WTC11 (cell line): ENCODE data around the gene MAP9. TPM values are rescaled to one million over a fixed set of nuclear protein-coding genes. Genes with fewer than 3 reads are reported as not detected.

Experiments
- ATAC-seq: fragments of 200-7000 bp; cut with Tn5 transposase; 2 replicates; pipeline ENCODE4 v1.10.0; 2021; ENCODE audit warnings: mild to moderate bottlenecking, moderate library complexity
- CTCF ChIA-PET: fragments of 300-600 bp; sonication (Branson Sonifier 250); formaldehyde crosslinking; loops from one replicate; lab custom pipeline; 2021; ENCODE audit warnings: antibody characterized with exemption; lab: Charles Lee
- POLR2A ChIA-PET: fragments of 350-600 bp; sonication (Branson Sonifier 250); formaldehyde crosslinking; loops from one replicate; lab custom pipeline; 2021; ENCODE audit warnings: antibody characterized with exemption; lab: Charles Lee
- DNase-seq: peaks from one replicate; pipeline ENCODE4 v3.0.0; 2021; ENCODE audit warnings: low spot score
- H3K27ac Mint-ChIP-seq: 2 replicates; pipeline ENCODE4 v1.8.0; 2021; ENCODE audit warnings: mixed read lengths
- H3K27me3 Mint-ChIP-seq: 2 replicates; pipeline ENCODE4 v1.8.0; 2021; ENCODE audit warnings: low read depth, mild to moderate bottlenecking, moderate library complexity, mixed read lengths
- H3K36me3 Mint-ChIP-seq: 2 replicates; pipeline ENCODE4 v1.8.0; 2021; ENCODE audit warnings: mixed read lengths
- H3K4me1 Mint-ChIP-seq: 2 replicates; pipeline ENCODE4 v1.8.0; 2022; ENCODE audit warnings: mixed read lengths
- H3K4me3 Mint-ChIP-seq: 2 replicates; pipeline ENCODE4 v1.8.0; 2021; ENCODE audit warnings: mild to moderate bottlenecking, moderate library complexity, mixed read lengths
- H3K9me3 Mint-ChIP-seq: 2 replicates; pipeline ENCODE4 v1.8.0; 2021; ENCODE audit warnings: mixed read lengths
- AR ChIP-seq: fragments of 250-450 bp; sonication (Bioruptor Pico); IDR thresholded peaks from 2 replicates; pipeline ENCODE4 v1.9.0; 2021; ENCODE audit warnings: mild to moderate bottlenecking
- ARID4B ChIP-seq: sonication (generic); formaldehyde crosslinking; IDR thresholded peaks from 2 replicates; pipeline ENCODE4 v1.8.0; 2023; ENCODE audit warnings: missing genetic modification reagents, mild to moderate bottlenecking, borderline replicate concordance
- ATF1 ChIP-seq: sonication (generic); formaldehyde crosslinking; IDR thresholded peaks from 2 replicates; pipeline ENCODE4 v1.8.1; 2023; ENCODE audit warnings: mild to moderate bottlenecking, moderate library complexity, missing genetic modification reagents
- ATF6 ChIP-seq: sonication (generic); formaldehyde crosslinking; IDR thresholded peaks from 2 replicates; pipeline ENCODE4 v1.8.1; 2023; ENCODE audit warnings: mild to moderate bottlenecking, missing genetic modification reagents
- CDX4 ChIP-seq: fragments of 250-450 bp; sonication (Bioruptor Pico); IDR thresholded peaks from 2 replicates; pipeline ENCODE4 v1.9.0; 2021; ENCODE audit warnings: moderate library complexity, mild to moderate bottlenecking, inconsistent platforms, borderline replicate concordance
- JUN ChIP-seq: sonication (generic); formaldehyde crosslinking; IDR thresholded peaks from 2 replicates; pipeline ENCODE4 v1.8.0; 2023; ENCODE audit warnings: mild to moderate bottlenecking, missing genetic modification reagents
- MLX ChIP-seq: sonication (generic); formaldehyde crosslinking; IDR thresholded peaks from 2 replicates; pipeline ENCODE4 v1.8.1; 2023; ENCODE audit warnings: mild to moderate bottlenecking, missing genetic modification reagents, moderate library complexity
- PREB ChIP-seq: sonication (generic); formaldehyde crosslinking; IDR thresholded peaks from 2 replicates; pipeline ENCODE4 v1.8.1; 2022; ENCODE audit warnings: mild to moderate bottlenecking, missing genetic modification reagents, moderate library complexity, borderline replicate concordance
- SP1 ChIP-seq: sonication (generic); formaldehyde crosslinking; conservative IDR thresholded peaks from 2 replicates; pipeline ENCODE4 v1.8.1; 2022; ENCODE audit warnings: missing genetic modification reagents
- TEAD1 ChIP-seq: sonication (generic); formaldehyde crosslinking; IDR thresholded peaks from 2 replicates; pipeline ENCODE4 v1.8.0; 2022; ENCODE audit warnings: mild to moderate bottlenecking, missing genetic modification reagents
- USF2 ChIP-seq: sonication (generic); formaldehyde crosslinking; IDR thresholded peaks from 2 replicates; pipeline ENCODE4 v1.8.1; 2023; ENCODE audit warnings: mild to moderate bottlenecking, missing genetic modification reagents, moderate library complexity
- ZMAT4 ChIP-seq: fragments of 250-450 bp; sonication (Bioruptor Pico); IDR thresholded peaks from 2 replicates; pipeline ENCODE4 v1.9.0; 2021; ENCODE audit warnings: mild to moderate bottlenecking
- ZNF121 ChIP-seq: sonication (generic); formaldehyde crosslinking; IDR thresholded peaks from 2 replicates; pipeline ENCODE4 v1.8.0; 2023; ENCODE audit warnings: missing genetic modification reagents
- ZNF138 ChIP-seq: sonication (generic); formaldehyde crosslinking; conservative IDR thresholded peaks from 2 replicates; pipeline ENCODE4 v1.8.1; 2022; ENCODE audit warnings: mild to moderate bottlenecking, moderate library complexity, missing genetic modification reagents
- total RNA-seq: library from RNA; stranded (reverse); gene quantifications from 3 replicates; pipeline ENCODE4 v1.2.3, GENCODE V29; 2021

The MAP9 gene
- total RNA-seq, 1 experiment from 2014 or later = 19.0 TPM

GRCh38 chr4:155411546-155411945 is 34.8 kb upstream of the MAP9 start (continued):
- no peak for TF ChIP-seq ARID4B (CRISPR knock-in tag)
- no peak for TF ChIP-seq CDX4 (CRISPR knock-in tag)
- TF ChIP-seq AR (CRISPR knock-in tag) = no peak
- no peak for TF ChIP-seq PREB (CRISPR knock-in tag)
- TF ChIP-seq ATF6 = no peak
- TF ChIP-seq TEAD1 (CRISPR knock-in tag) = no peak
- TF ChIP-seq ZNF138 (CRISPR knock-in tag) = no peak
- TF ChIP-seq ZNF121 (CRISPR knock-in tag) = no peak
- TF ChIP-seq JUN = no peak
- TF ChIP-seq ZMAT4 (CRISPR knock-in tag) = no peak
- no peak for TF ChIP-seq SP1 (CRISPR knock-in tag)
- no peak for TF ChIP-seq ATF1 (CRISPR knock-in tag)
- TF ChIP-seq, all 79 proteins: peak for 0

GRCh38 chr4:155408796-155409195 is 32.0 kb upstream of the MAP9 start:
- no peak for ATAC-seq
- DNase-seq = no peak
- Mint-ChIP-seq H3K9me3 (no peaks in the 10 kb centered on the region), H3K36me3 (no peaks in the 10 kb centered on the region), H3K27me3 (peaks cover 44% of the 10 kb centered on the region), H3K4me1 (no peaks in the 10 kb centered on the region), H3K27ac (no peak overlapping the region), H3K4me3 (no peak overlapping the region)
- CTCF ChIA-PET = no interaction called here
- POLR2A ChIA-PET = no interaction called here
- TF ChIP-seq USF2 (no peak), ARID4B (CRISPR knock-in tag) (no peak), AR (CRISPR knock-in tag) (no peak), MLX (CRISPR knock-in tag) (no peak)
